K562 (cell line): ENCODE data around the gene GBP5. TPM values are rescaled to one million over a fixed set of nuclear protein-coding genes. Genes with fewer than 3 reads are reported as not detected.

ENCODE experiments used
- ATAC-seq: fragments of 200-7000 bp; cut with Tn5 transposase; 3 replicates; pipeline ENCODE4 v1.9.1; 2020; ENCODE audit warnings: moderate library complexity
- BruUV-seq: library from RNA; stranded (reverse); fragments of 400-500 nt; replicated peaks from 2 replicates; lab custom pipeline; 2021; lab: Mats Ljungman, UMichigan
- CTCF ChIA-PET: fragments of 300-600 bp; formaldehyde crosslinking; extraction: SDS; loops from one replicate; lab custom pipeline; 2021; ENCODE audit warnings: low intra/inter-chr PET ratio; lab: Yijun Ruan, JAX
- POLR2A ChIA-PET: fragments of 300-600, 350-650 bp; sonication (Branson Sonifier 250); formaldehyde crosslinking; extraction: SDS; loops from one replicate; lab custom pipeline; 2021; ENCODE audit warnings: antibody characterized with exemption, inconsistent platforms; lab: Yijun Ruan, JAX
- DNase-seq, 4 experiments: peaks; one replicate each; pipeline versions ENCODE4 v3.0.0 to v3.0.0-alpha.2; 2011 to 2018; ENCODE audit warnings: low spot score in 3 of 4, mixed read lengths in 3 of 4; ENCODE audit errors: extremely low read depth in 1 of 4
- FAIRE-seq: peaks from 2 replicates; lab custom pipeline; 2011; peaks lifted over from hg19 to GRCh38; lab: Jason Lieb, UNC
- H2AFZ ChIP-seq: 2 replicates; pipeline ENCODE4 v1.6.0; 2011; ENCODE audit warnings: low read depth, low read length, control low read depth, inconsistent platforms
- H3K27ac ChIP-seq: fragments of 200-600 bp; 3 replicates; pipeline ENCODE4 v1.8.0; 2011; ENCODE audit warnings: low read depth, mild to moderate bottlenecking, control low read depth, inconsistent platforms, low read length, moderate library complexity, mixed read lengths; ENCODE audit errors: extremely low read depth
- H3K27me3 ChIP-seq, 2 experiments: fragments of 300-600 bp in 1 of 2; 2 replicates in 1 of 2; 3 replicates in 1 of 2; pipeline versions ENCODE4 v1.6.0 to v1.8.0; 2011; ENCODE audit warnings: inconsistent platforms in 2 of 2, low read length in 2 of 2, mild to moderate bottlenecking in 1 of 2, mixed read lengths in 1 of 2, moderate library complexity in 1 of 2; ENCODE audit not compliant: control insufficient read depth in 2 of 2, insufficient read depth in 2 of 2
- H3K36me3 ChIP-seq: fragments of 300-600 bp; 3 replicates; pipeline ENCODE4 v1.8.0; 2011; ENCODE audit warnings: mild to moderate bottlenecking, low read length, inconsistent platforms; ENCODE audit not compliant: control insufficient read depth, insufficient read depth
- H3K4me1 ChIP-seq, 2 experiments: fragments of 200-600 bp in 1 of 2; replicated peaks in 1 of 2; 2 replicates in 1 of 2; 3 replicates in 1 of 2; pipeline versions ENCODE4 v1.5.1 to v1.8.0; 2011; ENCODE audit warnings: inconsistent platforms in 2 of 2, low read length in 2 of 2, mild to moderate bottlenecking in 1 of 2, mixed read lengths in 1 of 2, moderate library complexity in 1 of 2; ENCODE audit not compliant: control insufficient read depth in 2 of 2, insufficient read depth in 2 of 2
- H3K4me2 ChIP-seq: 2 replicates; pipeline ENCODE4 v1.6.1; 2011; ENCODE audit warnings: low read length, control low read depth, inconsistent platforms, mixed read lengths; ENCODE audit not compliant: insufficient read depth
- H3K4me3 ChIP-seq: fragments of 200-600 bp; sonication (generic), shearing (Covaris generic); 2 replicates; pipeline ENCODE4 v1.5.1; 2016; ENCODE audit warnings: control low read depth, inconsistent platforms
- H3K79me2 ChIP-seq: fragments of 200-600 bp; 3 replicates; pipeline ENCODE4 v1.8.0; 2011; ENCODE audit warnings: low read length, inconsistent platforms; ENCODE audit not compliant: control insufficient read depth, insufficient read depth
- H3K9ac ChIP-seq, 2 experiments: 2 replicates each; pipeline versions ENCODE4 v1.6.0 to v1.6.1; 2011; ENCODE audit warnings: low read depth in 2 of 2, low read length in 2 of 2, control low read depth in 1 of 2, inconsistent platforms in 1 of 2, mild to moderate bottlenecking in 1 of 2, mixed read lengths in 1 of 2; ENCODE audit not compliant: insufficient read depth in 1 of 2
- H3K9me1 ChIP-seq: one replicate; pipeline ENCODE4 v1.6.0; 2011; ENCODE audit warnings: inconsistent platforms, mild to moderate bottlenecking, low read length, moderate library complexity; ENCODE audit not compliant: control insufficient read depth, insufficient read depth
- H3K9me3 ChIP-seq: replicated peaks from 2 replicates; pipeline ENCODE4 v1.5.1; 2011; ENCODE audit warnings: low read depth, low read length, inconsistent platforms; ENCODE audit not compliant: control insufficient read depth, insufficient read depth
- H4K20me1 ChIP-seq: replicated peaks from 2 replicates; pipeline ENCODE4 v1.6.1; 2011; ENCODE audit warnings: low read length, inconsistent platforms, mixed read lengths; ENCODE audit not compliant: control insufficient read depth, insufficient read depth
- FOXP4 ChIP-seq: sonication (generic); formaldehyde crosslinking; IDR thresholded peaks from 2 replicates; pipeline ENCODE4 v1.8.0; 2022; ENCODE audit warnings: mild to moderate bottlenecking, missing genetic modification reagents, borderline replicate concordance
- NCOA2 ChIP-seq, 2 experiments: fragments of 450-650 bp; IDR thresholded peaks; 2 replicates each; pipeline ENCODE4 v1.6.1; 2018; ENCODE audit warnings: mild to moderate bottlenecking in 2 of 2, moderate library complexity in 1 of 2; ENCODE audit not compliant: partially characterized antibody in 2 of 2
- PHF21A ChIP-seq: fragments of 450-650 bp; IDR thresholded peaks from 2 replicates; pipeline ENCODE4 v1.6.1; 2017; ENCODE audit warnings: low read depth, borderline replicate concordance
- ZNF57 ChIP-seq: fragments of 450-650 bp; formaldehyde crosslinking; IDR thresholded peaks from 2 replicates; pipeline ENCODE4 v1.4.0; 2020; ENCODE audit warnings: mild to moderate bottlenecking, moderate library complexity
- WGBS: fragments of 100-300 bp; shearing (Covaris generic); methylation state at CpG from one replicate; pipeline ENCODE4 v1.1.6; 2016; ENCODE audit warnings: low coverage, mixed read lengths; ENCODE audit not compliant: insufficient coverage; ENCODE audit errors: missing lambda C conversion rate; 5-methylcytosine and 5-hydroxymethylcytosine counted together
- in situ Hi-C: fragments of 300-500 bp; cut with MboI; formaldehyde crosslinking; loops from 4 replicates; pipeline ENCODE4 v1.15.0; 2018; ENCODE audit warnings: inconsistent platforms, mixed read lengths
- intact Hi-C: fragments of 100-400 bp; cut with micrococcal nuclease; formaldehyde crosslinking; loops from 2 replicates; pipeline ENCODE4 v1.14.2; 2022
- polyA plus RNA-seq, 8 experiments: library from polyadenylated mRNA; depleted of rRNA in 4 of 8; stranded (reverse) in 5 of 8; unstranded in 3 of 8; fragments of >200 nt; fragmentation: Nextera tagmentation in 2 of 8; fragmentation: Illumina TruSeq in 1 of 8; extraction: Ambion mirVana in 2 of 8; extraction: Trizol in 1 of 8; gene quantifications; 2 replicates each; pipeline versions ENCODE4 v1.2.1 to v1.2.3, GENCODE V29; 2011 to 2014; ENCODE audit warnings: inconsistent platforms in 1 of 8, missing spikeins in 1 of 8
- total RNA-seq, 7 experiments: library from RNA; depleted of rRNA in 6 of 7; stranded (reverse); fragments of >200 nt in 6 of 7; fragmentation: Illumina TruSeq in 2 of 7; extraction: Trizol in 2 of 7; gene quantifications; 2 replicates each; pipeline versions ENCODE4 v1.2.1 to v1.2.3, GENCODE V29; 2011 to 2021; ENCODE audit warnings: low replicate concordance in 1 of 7

Gene GBP5
- total and polyA plus RNA-seq, 9 of the 15 experiments (the other 6 are each of a cell fraction or from before 2014, with no cell fraction given): 0.23 to 0.91 (median 0.57) TPM

- H3K36me3 ChIP-seq: no peaks in the 10 kb centered on the region
- CTCF ChIA-PET: no interaction called here
- DNase-seq: no peak
- no peak overlapping the region for H2AFZ ChIP-seq
- H3K4me3 ChIP-seq: no peak overlapping the region
- H3K9me1 ChIP-seq: no peaks in the 10 kb centered on the region
- intact Hi-C loops (no loop called here), in situ Hi-C loops (no loop called here)
- BruUV-seq: no TSS peak
- ATAC-seq: no peak
- H3K27me3 ChIP-seq: no peaks in the 10 kb centered on the region
- WGBS: 11% methylated on average over 6 of the region's 6 CpGs
- H3K9ac ChIP-seq: no peak overlapping the region
- no peak for FAIRE-seq
- H3K79me2 ChIP-seq: no peaks in the 10 kb centered on the region
- TF ChIP-seq FOXP4 (CRISPR knock-in tag): no peak
- no peak for TF ChIP-seq PHF21A
- TF ChIP-seq NCOA2 (IDR thresholded peaks at IDR 0.05; ENCODE audit: partially characterized antibody in 2 of 2): no peak
- no peak for TF ChIP-seq ZNF57
- POLR2A ChIA-PET: no interaction called here
- no peak overlapping the region for H3K4me2 ChIP-seq
- no peaks in the 10 kb centered on the region for H3K9me3 ChIP-seq
- no peaks in the 10 kb centered on the region for H4K20me1 ChIP-seq
- H3K4me1 ChIP-seq: no peaks in the 10 kb centered on the region
- H3K27ac ChIP-seq: no peak overlapping the region
Observed at GRCh38 chr1:89261926-89262515, 10.6 kb downstream of the GBP5 start.
